Smooth muscle cell (in vitro differentiated cells): Measurements from ENCODE around the gene PHTF1. TPM values are rescaled to one million over a fixed set of nuclear protein-coding genes. Genes with fewer than 3 reads are reported as not detected.
A peak's percentile ranks its signal among the peaks of the same experiment; 100 is the strongest.

Source experiments
- DNase-seq: peaks from one replicate; lab custom pipeline; 2025; ENCODE audit not compliant: unreplicated experiment; lab: John Stamatoyannopoulos, UW
- H2AFZ ChIP-seq: fragments of 200-600 bp; sonication (generic); 2 replicates; pipeline ENCODE4 v1.6.0; 2016; ENCODE audit warnings: antibody characterized with exemption, low read depth, mild to moderate bottlenecking
- H3F3A ChIP-seq: fragments of 200-600 bp; sonication (generic); 2 replicates; pipeline ENCODE4 v1.6.0; 2017; ENCODE audit warnings: antibody characterized with exemption, low read depth
- H3K27ac ChIP-seq: fragments of 200-600 bp; sonication (generic); 2 replicates; pipeline ENCODE4 v1.5.1; 2016; ENCODE audit warnings: low read depth, mild to moderate bottlenecking
- H3K27me3 ChIP-seq: fragments of 200-600 bp; sonication (generic); 2 replicates; pipeline ENCODE4 v1.6.1; 2016; ENCODE audit warnings: low read depth, mild to moderate bottlenecking
- H3K36me3 ChIP-seq: fragments of 200-600 bp; sonication (generic); 2 replicates; pipeline ENCODE4 v1.5.1; 2016; ENCODE audit warnings: low read depth
- H3K4me1 ChIP-seq: fragments of 200-600 bp; sonication (generic); 2 replicates; pipeline ENCODE4 v1.5.1; 2016; ENCODE audit warnings: low read depth
- H3K4me2 ChIP-seq: fragments of 200-600 bp; sonication (generic); 2 replicates; pipeline ENCODE4 v1.6.0; 2016; ENCODE audit warnings: mild to moderate bottlenecking
- H3K4me3 ChIP-seq: fragments of 200-600 bp; sonication (generic); 2 replicates; pipeline ENCODE4 v1.5.1; 2016; ENCODE audit warnings: mild to moderate bottlenecking
- H3K79me2 ChIP-seq: fragments of 200-600 bp; sonication (generic); 2 replicates; pipeline ENCODE4 v1.6.0; 2016; ENCODE audit warnings: low read depth, mild to moderate bottlenecking
- H3K9ac ChIP-seq: fragments of 200-600 bp; sonication (generic); 2 replicates; pipeline ENCODE4 v1.6.0; 2016; ENCODE audit warnings: low read depth
- H3K9me3 ChIP-seq: fragments of 200-600 bp; sonication (generic); replicated peaks from 2 replicates; pipeline ENCODE4 v1.5.1; 2016; ENCODE audit warnings: low read depth
- H4K20me1 ChIP-seq: fragments of 200-600 bp; sonication (generic); 2 replicates; pipeline ENCODE4 v1.6.0; 2016; ENCODE audit warnings: low read depth
- CTCF ChIP-seq: fragments of 200-600 bp; sonication (generic); IDR thresholded peaks from 2 replicates; pipeline ENCODE4 v1.5.1; 2017; ENCODE audit warnings: borderline replicate concordance, mild to moderate bottlenecking, antibody characterized with exemption; ENCODE audit not compliant: insufficient read depth, poor library complexity, severe bottlenecking
- WGBS: methylation state at CpG from one replicate; pipeline ENCODE4 v1.1.7; 2016; ENCODE audit warnings: low lambda C conversion rate; 5-methylcytosine and 5-hydroxymethylcytosine counted together
- polyA plus RNA-seq: library from polyadenylated mRNA; unstranded; fragments of >200 nt; fragmentation: Nextera tagmentation; extraction: Ambion mirVana; gene quantifications from 2 replicates; pipeline ENCODE4 v1.2.1, GENCODE V29; 2016
- total RNA-seq: library from RNA; depleted of rRNA; stranded (reverse); fragments of >200 nt; gene quantifications from 2 replicates; pipeline ENCODE4 v1.2.3, GENCODE V29; 2014

PHTF1 gene
- total and polyA plus RNA-seq, 2 experiments from 2014 or later: 23.9 to 25.4 TPM

DNA sequence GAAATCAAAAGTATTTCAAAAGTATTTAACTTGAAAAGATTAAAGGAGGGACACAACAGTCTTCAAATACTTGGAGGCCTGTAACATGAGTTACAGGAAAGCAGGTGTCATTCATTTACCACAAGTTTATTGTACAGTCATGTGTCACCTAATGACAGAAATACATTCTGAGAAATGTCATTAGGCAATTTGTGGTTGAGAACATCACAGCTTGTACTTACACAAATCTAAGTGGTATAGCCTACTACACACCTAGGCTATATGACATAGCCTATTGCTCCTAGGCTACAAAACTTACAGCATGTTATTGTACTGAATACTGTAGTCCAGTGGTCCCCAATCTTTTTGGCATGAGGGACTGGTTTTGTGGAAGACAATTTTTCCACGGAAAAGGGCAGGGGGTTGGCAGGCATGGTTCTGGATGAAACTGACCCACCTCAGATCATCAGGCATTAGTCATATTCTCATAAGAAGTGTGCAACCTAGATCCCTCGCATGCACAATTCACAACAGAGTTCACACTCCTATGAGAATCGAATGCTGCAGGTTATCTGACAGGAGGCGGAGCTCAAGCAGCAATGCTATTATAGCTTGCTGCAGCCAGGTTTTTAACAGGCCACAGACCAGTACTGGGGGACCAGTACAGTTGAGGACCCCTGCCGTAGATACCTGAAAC lies 25.0 kb upstream of the PHTF1 start:
- Histone ChIP-seq H3K79me2 (peaks cover 92% of the 10 kb centered on the region), H3K36me3 (no peaks in the 10 kb centered on the region), H3K9me3 (no peaks in the 10 kb centered on the region), H3K4me2 (no peak overlapping the region), H4K20me1 (peaks cover 90% of the 10 kb centered on the region), H2AFZ (no peak overlapping the region), H3K27me3 (no peaks in the 10 kb centered on the region), H3K4me1 (peaks cover 17% of the 10 kb centered on the region), H3K27ac (peak overlapping the region; percentile 42), H3K9ac (no peak overlapping the region), H3K4me3 (no peak overlapping the region), H3F3A (no peaks in the 10 kb centered on the region)
- 94% methylated on average over 5 of the region's 5 CpGs for WGBS
- DNase-seq: no peak
- no peak for TF ChIP-seq CTCF

DNA sequence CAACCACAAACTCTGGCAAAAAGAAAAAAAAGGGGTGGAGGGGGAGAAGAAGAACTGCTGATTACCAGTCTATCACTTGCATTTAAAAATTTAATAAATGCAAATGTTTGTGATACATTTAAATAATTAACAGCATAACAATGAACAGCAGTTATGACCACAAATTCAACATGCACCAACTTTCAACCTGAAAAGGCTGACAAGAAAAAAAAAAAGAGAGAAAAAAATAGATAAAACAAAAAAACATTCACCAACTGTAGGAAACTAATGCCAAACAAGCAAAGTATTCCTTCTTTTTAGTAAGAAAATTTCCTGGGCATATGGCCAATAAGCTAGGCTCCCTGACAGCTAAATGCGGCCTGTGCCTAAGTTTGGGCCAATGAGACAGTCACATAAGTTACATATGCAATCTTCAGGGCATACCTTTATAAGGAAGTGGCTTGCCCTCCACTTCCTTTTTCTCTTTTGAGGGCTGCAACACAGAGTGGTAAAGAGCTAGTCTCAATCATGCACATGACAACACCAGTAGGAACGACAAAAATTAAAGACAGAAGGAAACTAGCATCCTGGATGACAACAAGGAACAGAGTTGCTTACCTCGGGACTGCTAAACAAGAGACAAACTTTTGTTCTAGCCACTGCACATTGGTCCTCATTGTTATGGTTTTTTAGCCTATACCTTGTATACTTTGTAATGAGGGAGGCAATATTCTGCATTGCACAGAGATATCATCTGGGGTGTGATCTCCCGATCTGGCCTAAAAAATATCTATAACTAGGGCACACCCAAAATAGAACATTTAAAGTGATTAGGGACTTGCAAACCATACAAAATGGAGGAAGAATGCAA lies 24.2 kb upstream of the PHTF1 start:
- no peak for DNase-seq

DNA sequence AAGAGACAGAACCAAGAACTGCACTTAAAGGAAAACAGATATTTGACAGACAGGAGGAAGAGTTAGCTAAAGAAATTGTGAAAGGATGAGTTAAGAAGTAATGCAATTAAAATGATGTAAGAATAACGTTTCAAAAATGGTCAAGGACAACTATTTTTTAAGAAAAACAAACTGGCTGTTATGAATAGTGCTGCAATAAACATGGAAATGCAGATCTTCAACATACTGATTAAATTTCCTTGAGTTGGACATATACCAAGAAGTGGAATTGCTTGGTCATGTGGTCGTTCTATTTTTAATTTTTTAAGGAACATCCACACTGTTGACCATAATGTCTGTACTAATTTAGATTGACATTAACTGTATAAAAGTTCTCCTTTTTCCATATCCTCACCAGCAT lies 23.1 kb upstream of the PHTF1 start:
- Histone ChIP-seq H3K36me3 (no peaks in the 10 kb centered on the region), H4K20me1 (peaks cover 94% of the 10 kb centered on the region), H3K4me2 (no peak overlapping the region), H3K4me3 (no peak overlapping the region), H3F3A (no peaks in the 10 kb centered on the region), H3K27ac (no peak overlapping the region), H3K27me3 (no peaks in the 10 kb centered on the region), H3K9ac (no peak overlapping the region), H2AFZ (no peak overlapping the region), H3K9me3 (no peaks in the 10 kb centered on the region), H3K79me2 (peaks cover 93% of the 10 kb centered on the region), H3K4me1 (peaks cover 17% of the 10 kb centered on the region)
- DNase-seq: no peak
- TF ChIP-seq CTCF: no peak
- 96% methylated on average over 2 of the region's 2 CpGs for WGBS

More for the DNA sequence above, 24.2 kb upstream of the PHTF1 start:
- H3K36me3 ChIP-seq: no peaks in the 10 kb centered on the region
- TF ChIP-seq CTCF: no peak
- H3K27me3 ChIP-seq: no peaks in the 10 kb centered on the region
- H3K4me1 ChIP-seq: peaks cover 17% of the 10 kb centered on the region
- H3F3A ChIP-seq: no peaks in the 10 kb centered on the region
- no peak overlapping the region for H3K9ac ChIP-seq
- peaks cover 93% of the 10 kb centered on the region for H4K20me1 ChIP-seq
- no peak overlapping the region for H3K4me3 ChIP-seq
- no peak overlapping the region for H2AFZ ChIP-seq
- no peak overlapping the region for H3K4me2 ChIP-seq
- peak overlapping the region; percentile 42 for H3K27ac ChIP-seq
- WGBS: 94% methylated on average over 4 of the region's 4 CpGs
- H3K9me3 ChIP-seq: no peaks in the 10 kb centered on the region
- peaks cover 93% of the 10 kb centered on the region for H3K79me2 ChIP-seq
